ENCODE data around the gene ZFYVE9.
"Not testable (repeated sequence)": the region's sequence is repeated elsewhere in the genome, so short reads cannot be mapped to it uniquely, and the experiment has no call there.

The ZFYVE9 gene

GRCh38 chr1:52162947-52163346 is 21.1 kb downstream of the ZFYVE9 start:
- Histone ChIP-seq H3K36me3 (no peaks in the 10 kb centered on the region), H3K9me3 (no peaks in the 10 kb centered on the region), H3K4me1 (ENCODE audit: control insufficient read depth in 1 of 2, insufficient read depth in 1 of 2, low read depth in 1 of 2, low read length in 1 of 2) (no peaks in the 10 kb centered on the region), H3K27me3 (no peaks in the 10 kb centered on the region), H3K4me3 (ENCODE audit: low read depth in 1 of 2, low read length in 1 of 2) (no peak overlapping the region), H3K27ac (no peak overlapping the region)
- no peak for TF ChIP-seq CTCF (IDR thresholded peaks at IDR 0.05)

GRCh38 chr1:52164604-52165003 is 22.7 kb downstream of the ZFYVE9 start:
- H3K4me3 ChIP-seq (ENCODE audit: low read depth in 1 of 2, low read length in 1 of 2), result no peak overlapping the region
- no peak overlapping the region for H3K27ac ChIP-seq
- TF ChIP-seq CTCF (IDR thresholded peaks at IDR 0.05), result no peak
- H3K9me3 ChIP-seq, result no peaks in the 10 kb centered on the region
- H3K4me1 ChIP-seq (ENCODE audit: control insufficient read depth in 1 of 2, insufficient read depth in 1 of 2, low read depth in 1 of 2, low read length in 1 of 2), result no peaks in the 10 kb centered on the region
- no peaks in the 10 kb centered on the region for H3K27me3 ChIP-seq
- no peaks in the 10 kb centered on the region for H3K36me3 ChIP-seq

- Histone ChIP-seq H3K4me1 (ENCODE audit: control insufficient read depth in 1 of 2, insufficient read depth in 1 of 2, low read depth in 1 of 2, low read length in 1 of 2) (no peaks in the 10 kb centered on the region), H3K9me3 (no peaks in the 10 kb centered on the region), H3K27me3 (no peaks in the 10 kb centered on the region), H3K27ac (no peak overlapping the region), H3K36me3 (no peaks in the 10 kb centered on the region), H3K4me3 (ENCODE audit: low read depth in 1 of 2, low read length in 1 of 2) (no peak overlapping the region)
- no peak for TF ChIP-seq CTCF (IDR thresholded peaks at IDR 0.05)
Measured at GRCh38 chr1:52166996-52167753, 25.3 kb downstream of the ZFYVE9 start.

- Histone ChIP-seq H3K4me1 (ENCODE audit: control insufficient read depth in 1 of 2, insufficient read depth in 1 of 2, low read depth in 1 of 2, low read length in 1 of 2) (no peaks in the 10 kb centered on the region), H3K27me3 (no peaks in the 10 kb centered on the region), H3K27ac (no peak overlapping the region), H3K9me3 (no peaks in the 10 kb centered on the region), H3K36me3 (no peaks in the 10 kb centered on the region), H3K4me3 (ENCODE audit: low read depth in 1 of 2, low read length in 1 of 2) (no peak overlapping the region)
- no peak for TF ChIP-seq CTCF (IDR thresholded peaks at IDR 0.05)
Measured at GRCh38 chr1:52168373-52169080, 26.6 kb downstream of the ZFYVE9 start.

- H3K4me3 ChIP-seq (ENCODE audit: low read depth in 1 of 2, low read length in 1 of 2); H3K36me3 ChIP-seq; H3K9me3 ChIP-seq; H3K27ac ChIP-seq; H3K27me3 ChIP-seq; H3K4me1 ChIP-seq (ENCODE audit: control insufficient read depth in 1 of 2, insufficient read depth in 1 of 2, low read depth in 1 of 2, low read length in 1 of 2): not testable (repeated sequence)
Measured at GRCh38 chr1:52171149-52171548, 29.3 kb downstream of the ZFYVE9 start.

- Histone ChIP-seq H3K9me3 (no peaks in the 10 kb centered on the region), H3K27ac (no peak overlapping the region), H3K27me3 (no peaks in the 10 kb centered on the region), H3K4me3 (ENCODE audit: low read depth in 1 of 2, low read length in 1 of 2) (no peak overlapping the region), H3K36me3 (no peaks in the 10 kb centered on the region), H3K4me1 (ENCODE audit: control insufficient read depth in 1 of 2, insufficient read depth in 1 of 2, low read depth in 1 of 2, low read length in 1 of 2) (no peaks in the 10 kb centered on the region)
- TF ChIP-seq CTCF (IDR thresholded peaks at IDR 0.05), result no peak
Measured at GRCh38 chr1:52179073-52179472, 37.2 kb downstream of the ZFYVE9 start.
